DOHH2 (cell line): ENCODE measurements around the gene DNAJB6.

Source experiments
- EZH2phosphoT487 ChIP-seq: fragments of 200-600 bp; sonication (generic); IDR thresholded peaks from 2 replicates; pipeline ENCODE4 v1.6.1; 2017; ENCODE audit warnings: borderline replicate concordance, mild to moderate bottlenecking, antibody characterized with exemption, low read length, moderate library complexity, mixed read lengths
- TF ChIP-seq, protein P1 (sequence below): fragments of 200-600 bp; sonication (generic); IDR thresholded peaks from one replicate; pipeline ENCODE4 v1.5.1; 2014; ENCODE audit warnings: antibody characterized with exemption, mild to moderate bottlenecking, low read depth, low read length; ENCODE audit not compliant: poor library complexity, severe bottlenecking

DNA sequence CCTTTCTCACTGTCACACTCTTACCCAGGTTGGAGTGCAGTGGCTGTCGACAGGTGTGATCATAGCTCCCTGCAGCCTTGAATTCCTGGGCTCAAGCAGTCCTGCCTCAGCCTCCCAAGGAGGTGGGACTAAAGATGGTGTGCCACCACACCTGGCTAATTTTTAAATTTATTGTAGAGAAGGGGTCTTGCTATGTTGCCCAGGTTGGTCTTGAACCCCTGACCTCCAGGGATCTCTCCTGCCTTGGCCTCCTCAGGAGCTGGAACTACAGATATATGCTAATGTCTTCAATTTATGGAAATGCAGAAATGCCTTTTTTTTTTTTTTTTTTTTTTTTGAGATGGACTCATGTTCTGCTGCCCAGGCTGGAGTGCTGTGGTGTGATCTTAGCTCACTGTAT lies 42.7 kb downstream of the DNAJB6 start:
- TF ChIP-seq, protein P1, sequence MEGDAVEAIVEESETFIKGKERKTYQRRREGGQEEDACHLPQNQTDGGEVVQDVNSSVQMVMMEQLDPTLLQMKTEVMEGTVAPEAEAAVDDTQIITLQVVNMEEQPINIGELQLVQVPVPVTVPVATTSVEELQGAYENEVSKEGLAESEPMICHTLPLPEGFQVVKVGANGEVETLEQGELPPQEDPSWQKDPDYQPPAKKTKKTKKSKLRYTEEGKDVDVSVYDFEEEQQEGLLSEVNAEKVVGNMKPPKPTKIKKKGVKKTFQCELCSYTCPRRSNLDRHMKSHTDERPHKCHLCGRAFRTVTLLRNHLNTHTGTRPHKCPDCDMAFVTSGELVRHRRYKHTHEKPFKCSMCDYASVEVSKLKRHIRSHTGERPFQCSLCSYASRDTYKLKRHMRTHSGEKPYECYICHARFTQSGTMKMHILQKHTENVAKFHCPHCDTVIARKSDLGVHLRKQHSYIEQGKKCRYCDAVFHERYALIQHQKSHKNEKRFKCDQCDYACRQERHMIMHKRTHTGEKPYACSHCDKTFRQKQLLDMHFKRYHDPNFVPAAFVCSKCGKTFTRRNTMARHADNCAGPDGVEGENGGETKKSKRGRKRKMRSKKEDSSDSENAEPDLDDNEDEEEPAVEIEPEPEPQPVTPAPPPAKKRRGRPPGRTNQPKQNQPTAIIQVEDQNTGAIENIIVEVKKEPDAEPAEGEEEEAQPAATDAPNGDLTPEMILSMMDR = no peak
- TF ChIP-seq EZH2phosphoT487 = no peak
